Stimulated activated CD4-positive, alpha-beta T cell treated with anti-CD3 and anti-CD28 coated beads, Interleukin-15, amount 100 ng/mL, for 48 hours (primary cell): ENCODE measurements around the gene PLA2G4D.

Experiments
- DNase-seq, 2 donors: peaks; one replicate each; pipeline ENCODE4 v3.0.0-alpha.2; 2020; ENCODE audit warnings: low read depth in 2 of 2

PLA2G4D gene

DNA sequence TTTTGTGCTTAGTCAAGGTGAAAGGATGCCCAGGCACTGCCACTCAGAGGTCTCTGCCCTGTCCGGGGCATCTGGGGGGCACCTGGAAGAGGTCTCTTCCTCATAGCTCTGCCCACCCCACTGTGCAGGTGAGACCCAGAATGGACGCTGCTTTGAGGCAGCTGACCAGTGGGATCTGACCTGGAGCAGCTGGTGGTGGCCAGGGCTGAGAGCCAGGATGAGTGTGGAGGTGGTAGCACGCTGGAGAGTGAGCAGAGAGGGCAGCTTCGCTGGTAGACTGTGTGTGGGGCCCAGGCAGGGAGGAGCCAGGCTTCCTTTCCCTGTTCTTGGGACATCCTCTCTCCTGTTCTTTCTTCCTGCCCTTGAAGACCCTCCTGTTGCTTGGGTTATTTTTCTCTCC, 41.4 kb downstream of the PLA2G4D start:
- DNase-seq = no peak

DNA sequence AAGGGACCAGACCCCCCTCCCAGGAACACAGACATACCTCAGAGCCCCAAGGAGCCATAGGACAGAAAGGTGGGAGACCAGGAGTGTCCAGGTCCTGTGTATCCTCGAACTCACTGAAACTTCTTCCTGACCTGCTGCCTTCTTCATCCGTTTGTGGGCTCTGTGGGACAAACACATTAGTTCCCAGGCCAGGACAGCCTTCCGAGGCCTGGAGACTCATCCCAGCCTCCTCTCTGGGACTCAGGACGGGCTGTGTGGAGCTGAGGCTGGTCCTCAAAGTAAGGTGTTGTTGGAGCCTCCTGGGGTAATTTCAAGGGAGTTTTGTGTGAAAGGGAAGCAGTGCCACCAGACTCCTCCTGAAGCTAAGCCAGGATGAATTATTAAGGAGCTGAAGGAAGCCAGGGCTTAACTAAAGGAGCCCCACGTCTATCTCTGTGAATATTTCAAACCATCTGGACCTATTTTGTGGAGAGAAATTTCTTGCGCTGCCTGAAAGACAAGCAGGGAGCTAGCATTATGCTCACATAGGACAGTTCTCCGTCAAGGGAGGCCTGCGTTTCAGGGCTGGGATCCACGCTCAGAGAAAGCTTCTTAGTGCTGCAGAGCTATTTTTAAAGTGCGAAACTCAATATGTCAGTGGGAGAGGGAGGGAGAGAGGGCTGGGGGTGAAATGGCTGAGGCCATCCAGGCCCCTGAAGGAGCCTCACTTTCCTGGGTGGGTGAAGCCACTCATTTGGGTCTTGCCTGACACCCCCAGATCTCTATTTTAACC, 43.7 kb downstream of the PLA2G4D start:
- DNase-seq = no peak

GRCh38 chr15:42048821-42049200, 45.6 kb downstream of the PLA2G4D start:
- no peak for DNase-seq

DNA sequence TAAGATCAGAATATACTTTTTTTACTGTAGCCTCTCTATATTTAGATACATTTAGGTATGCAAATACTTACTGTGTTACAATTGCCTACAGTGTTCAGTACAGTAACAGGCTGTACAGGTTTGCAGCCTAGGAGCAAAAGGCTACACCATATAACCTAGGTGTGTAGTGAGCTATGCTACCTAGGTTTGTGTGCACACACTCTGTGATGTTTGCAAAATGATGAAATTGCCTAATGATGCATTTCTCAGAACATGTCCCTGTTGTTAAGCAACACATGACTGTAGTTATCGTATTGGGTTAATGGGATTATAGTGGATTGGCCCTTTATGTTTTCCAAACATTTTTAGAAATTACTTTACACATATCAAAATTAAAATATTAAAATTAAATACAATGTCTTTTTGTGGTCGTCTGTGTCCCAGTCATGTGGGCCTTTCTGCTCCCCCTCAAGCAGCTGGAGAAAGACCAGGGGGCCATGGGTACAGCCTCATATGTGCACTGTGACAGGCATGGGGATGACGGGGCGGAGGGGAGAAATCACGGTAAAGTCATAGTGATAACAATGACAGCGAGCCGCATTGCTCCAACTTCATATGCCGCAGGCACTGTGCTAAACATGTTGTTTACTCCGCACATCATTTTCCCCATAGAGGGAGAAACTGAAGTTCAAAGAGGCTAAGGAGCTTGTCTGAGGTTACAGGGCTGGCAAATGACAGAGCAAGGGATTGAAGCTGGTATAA, 46.1 kb downstream of the PLA2G4D start:
- no peak for DNase-seq

DNA sequence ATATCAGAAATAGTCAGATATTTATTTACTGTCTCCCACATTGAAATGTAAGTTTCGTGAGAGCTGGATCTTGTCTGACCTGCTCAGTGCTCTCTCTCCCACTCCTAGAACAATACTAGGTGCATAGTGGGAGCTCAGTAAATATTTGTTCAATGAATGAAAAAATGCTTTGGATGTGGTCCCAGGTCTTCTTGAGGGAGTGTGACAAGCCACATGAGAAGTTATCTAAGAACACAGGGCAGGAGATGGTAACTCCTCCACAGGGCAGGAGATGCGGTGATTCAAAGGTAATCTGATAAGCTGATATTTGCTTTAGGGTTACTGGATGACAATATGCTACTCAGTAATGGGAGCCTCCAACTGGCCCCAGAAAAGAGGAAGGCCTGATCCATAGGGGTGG, 47.8 kb downstream of the PLA2G4D start:
- DNase-seq = no peak

DNA sequence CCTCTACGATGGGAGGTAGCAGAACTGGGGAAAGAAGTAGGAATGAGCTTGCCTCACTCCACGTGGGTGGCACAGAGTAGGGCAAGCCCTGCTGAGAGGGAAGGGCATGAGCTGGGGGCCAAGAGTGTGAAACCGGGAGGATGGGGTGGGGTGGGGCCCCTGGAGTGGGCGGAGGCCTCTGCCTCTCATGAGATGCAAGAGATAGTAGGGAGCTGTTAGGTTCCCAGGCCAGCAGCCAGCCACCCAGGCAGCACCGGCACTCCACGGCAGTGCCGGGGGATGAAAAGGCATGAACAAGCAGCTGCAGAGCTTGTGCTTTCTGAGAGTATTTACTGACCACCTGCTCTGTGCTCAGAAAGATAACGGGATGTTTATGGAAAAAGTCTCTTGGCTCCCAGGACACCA, 49.1 kb downstream of the PLA2G4D start:
- DNase-seq = no peak

DNA sequence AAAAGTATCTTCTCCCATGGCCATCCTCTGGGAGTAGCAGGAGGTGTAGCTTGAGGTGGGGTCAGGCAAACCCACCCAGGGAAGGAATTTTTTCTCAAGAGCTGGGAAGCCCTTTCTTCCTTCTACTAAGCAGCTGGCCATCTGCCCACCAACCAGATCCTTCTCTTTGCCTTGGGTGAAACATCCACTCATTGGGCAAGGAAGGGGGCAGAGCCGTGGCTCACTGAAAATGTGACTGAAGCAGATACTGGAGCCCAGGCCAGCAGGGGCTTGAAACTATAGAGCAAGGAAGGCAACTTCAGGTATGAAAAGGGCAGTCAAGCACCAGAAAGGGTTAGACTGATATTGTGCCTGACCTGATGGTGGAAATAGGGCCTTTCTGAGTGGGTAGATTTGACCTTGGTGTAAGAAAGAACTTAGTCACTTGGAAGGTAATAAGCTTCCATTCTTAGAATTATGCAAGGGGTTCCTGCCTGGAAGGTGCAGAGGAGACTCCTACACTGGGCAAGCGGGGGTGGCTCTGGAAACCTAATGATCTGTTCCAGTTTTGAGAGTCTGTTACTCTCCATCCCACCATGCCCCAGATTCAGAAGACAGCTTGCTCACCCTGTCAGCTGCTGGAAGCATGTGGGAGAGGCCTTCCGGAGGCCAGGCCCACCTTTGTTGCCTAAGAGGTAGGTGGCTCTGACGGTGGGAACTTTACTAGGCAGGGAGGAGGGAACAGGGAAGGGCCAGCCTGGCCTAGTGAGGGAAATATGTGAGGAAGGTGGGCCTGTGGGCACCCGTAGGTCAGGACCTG, 51.6 kb downstream of the PLA2G4D start:
- no peak for DNase-seq

GRCh38 chr15:42038401-42038800, 56.0 kb downstream of the PLA2G4D start:
- DNase-seq = no peak

GRCh38 chr15:42037656-42038055, 56.7 kb downstream of the PLA2G4D start:
- DNase-seq = no peak

- no peak for DNase-seq
These were observed 57.4 kb downstream of the PLA2G4D start for GRCh38 chr15:42036966-42037365.

DNA sequence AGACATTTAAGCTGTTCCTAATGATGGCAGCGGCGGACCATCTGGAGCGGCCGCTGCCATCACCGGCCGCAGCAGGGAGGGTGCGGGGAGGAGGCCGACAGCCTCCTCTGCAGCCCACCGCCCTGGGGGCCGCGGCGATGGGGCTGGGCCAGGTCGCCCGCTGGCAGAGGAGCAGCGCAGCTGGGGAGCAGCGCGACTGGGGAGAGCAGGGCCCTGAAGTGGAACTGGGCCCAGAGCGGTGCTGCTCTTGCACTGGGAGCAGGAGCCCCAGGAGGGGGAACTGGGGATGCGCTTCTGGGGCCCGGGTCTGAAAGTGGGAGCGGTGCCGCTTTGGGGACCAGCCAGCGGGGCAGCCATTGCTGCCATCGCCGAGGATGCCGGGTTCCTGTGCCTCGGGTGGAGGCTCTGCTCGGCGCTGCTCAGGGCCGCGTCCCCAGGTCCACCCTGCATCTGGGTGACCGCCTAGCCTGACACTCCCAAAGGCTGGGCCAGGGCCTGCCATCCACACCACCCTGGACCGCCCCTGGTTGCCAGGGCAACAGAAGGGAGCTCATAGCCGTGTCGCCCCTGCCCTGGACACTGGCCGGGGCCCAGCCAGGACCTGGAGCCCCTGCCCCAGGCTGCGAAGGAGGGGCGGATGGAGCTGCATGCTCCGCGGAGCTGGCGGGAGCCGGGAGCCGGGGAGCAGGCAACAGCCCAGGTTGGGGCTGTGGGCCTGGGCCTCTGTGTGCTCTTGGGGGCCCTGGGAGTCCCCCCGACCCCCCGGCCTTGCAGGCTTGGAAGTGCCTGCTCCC, 58.1 kb downstream of the PLA2G4D start:
- DNase-seq = no peak

GRCh38 chr15:42035435-42035761, 59.0 kb downstream of the PLA2G4D start:
- no peak for DNase-seq

GRCh38 chr15:42034628-42035434, 59.5 kb downstream of the PLA2G4D start:
- no peak for DNase-seq

- DNase-seq = no peak
These were observed 61.0 kb downstream of the PLA2G4D start for GRCh38 chr15:42033214-42033873.

- no peak for DNase-seq
These were observed 61.8 kb downstream of the PLA2G4D start for GRCh38 chr15:42032376-42033213.

DNA sequence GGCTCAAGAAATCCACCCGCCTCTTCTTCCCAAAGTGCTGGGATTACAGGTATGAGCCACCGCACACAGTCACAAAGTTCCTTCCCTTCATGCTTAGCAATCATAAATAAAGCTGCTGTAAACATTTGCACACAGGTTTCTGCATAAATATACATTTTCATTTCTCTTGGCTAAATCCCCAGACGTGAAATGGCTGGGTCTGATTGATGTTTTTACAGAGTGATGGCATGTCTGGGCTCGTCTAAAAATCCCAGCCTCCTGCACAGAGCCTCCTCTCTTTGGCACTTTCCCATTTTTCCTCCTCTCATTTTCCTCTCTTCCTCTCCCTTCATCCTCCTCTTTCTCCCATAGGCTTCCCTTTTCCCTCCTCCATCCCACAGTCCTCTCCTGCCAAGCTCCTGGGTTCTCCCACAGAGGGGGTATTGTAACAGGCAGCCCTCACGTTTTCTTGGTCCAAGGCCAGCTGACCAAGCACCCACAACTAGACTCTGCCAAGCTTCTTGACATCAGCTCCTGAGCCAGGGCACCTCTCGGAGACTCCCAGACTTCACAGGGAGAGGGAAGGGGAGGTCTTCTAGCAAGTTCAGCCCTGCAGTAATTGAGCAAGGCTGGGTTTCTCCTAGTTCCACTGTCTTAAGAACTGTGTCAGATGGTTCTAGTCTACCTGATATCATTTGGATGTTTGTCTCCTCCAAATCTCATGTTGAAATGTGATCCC, 63.0 kb downstream of the PLA2G4D start:
- no peak for DNase-seq

DNA sequence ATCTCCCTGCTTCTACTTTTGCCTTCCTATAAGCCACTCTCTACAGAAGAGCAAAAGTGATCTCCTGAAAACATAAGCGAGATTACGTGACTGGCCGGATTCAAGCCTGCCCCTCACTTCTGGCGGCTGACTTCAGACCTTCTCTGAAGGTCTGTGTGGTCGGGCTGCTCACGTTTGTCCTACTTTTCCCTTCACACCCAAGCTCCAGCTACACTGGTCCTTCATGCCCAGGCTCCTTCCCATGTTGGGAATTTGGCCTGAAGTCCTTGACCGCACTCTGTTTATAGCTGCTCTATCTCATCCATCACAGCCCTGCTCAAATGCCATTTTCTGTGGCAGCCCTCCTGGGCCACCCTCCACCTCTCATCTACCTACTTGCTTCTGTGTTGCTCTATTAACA, 66.8 kb downstream of the PLA2G4D start:
- DNase-seq = no peak

DNA sequence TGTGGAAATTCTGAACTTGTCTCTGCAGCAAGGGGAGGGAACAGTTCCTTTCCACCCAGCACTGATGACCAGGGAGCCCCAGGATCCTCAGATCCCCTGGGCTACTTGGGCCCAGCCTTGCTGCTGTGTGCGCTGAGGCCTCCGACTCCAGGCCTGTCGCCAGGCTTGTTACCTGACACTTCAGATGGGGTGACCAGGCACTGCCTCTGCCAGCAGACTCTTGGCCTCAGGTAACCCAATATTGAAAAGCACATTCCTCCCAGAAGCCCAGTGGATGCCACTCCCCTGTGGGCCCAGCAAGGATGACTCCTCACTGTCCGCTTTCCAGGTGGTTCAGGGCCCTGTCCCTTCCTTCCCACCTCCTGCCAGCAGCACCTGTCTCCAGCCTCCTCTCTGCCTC, 70.1 kb downstream of the PLA2G4D start:
- no peak for DNase-seq

GRCh38 chr15:42021593-42021992, 72.8 kb downstream of the PLA2G4D start:
- no peak for DNase-seq
